HTERT RPE-1 (cell line): ENCODE results near the gene NUB1.
"Not testable (repeated sequence)": the region's sequence is repeated elsewhere in the genome, so short reads cannot be mapped to it uniquely, and the experiment has no call there.

Source experiments
- in situ Hi-C: fragments of 300-500 bp; cut with MboI; formaldehyde crosslinking; loops from 4 replicates; pipeline ENCODE4 v1.14.3; 2020; ENCODE audit warnings: low sequenced_read_pairs

Gene NUB1, protein sequence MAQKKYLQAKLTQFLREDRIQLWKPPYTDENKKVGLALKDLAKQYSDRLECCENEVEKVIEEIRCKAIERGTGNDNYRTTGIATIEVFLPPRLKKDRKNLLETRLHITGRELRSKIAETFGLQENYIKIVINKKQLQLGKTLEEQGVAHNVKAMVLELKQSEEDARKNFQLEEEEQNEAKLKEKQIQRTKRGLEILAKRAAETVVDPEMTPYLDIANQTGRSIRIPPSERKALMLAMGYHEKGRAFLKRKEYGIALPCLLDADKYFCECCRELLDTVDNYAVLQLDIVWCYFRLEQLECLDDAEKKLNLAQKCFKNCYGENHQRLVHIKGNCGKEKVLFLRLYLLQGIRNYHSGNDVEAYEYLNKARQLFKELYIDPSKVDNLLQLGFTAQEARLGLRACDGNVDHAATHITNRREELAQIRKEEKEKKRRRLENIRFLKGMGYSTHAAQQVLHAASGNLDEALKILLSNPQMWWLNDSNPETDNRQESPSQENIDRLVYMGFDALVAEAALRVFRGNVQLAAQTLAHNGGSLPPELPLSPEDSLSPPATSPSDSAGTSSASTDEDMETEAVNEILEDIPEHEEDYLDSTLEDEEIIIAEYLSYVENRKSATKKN

DNA sequence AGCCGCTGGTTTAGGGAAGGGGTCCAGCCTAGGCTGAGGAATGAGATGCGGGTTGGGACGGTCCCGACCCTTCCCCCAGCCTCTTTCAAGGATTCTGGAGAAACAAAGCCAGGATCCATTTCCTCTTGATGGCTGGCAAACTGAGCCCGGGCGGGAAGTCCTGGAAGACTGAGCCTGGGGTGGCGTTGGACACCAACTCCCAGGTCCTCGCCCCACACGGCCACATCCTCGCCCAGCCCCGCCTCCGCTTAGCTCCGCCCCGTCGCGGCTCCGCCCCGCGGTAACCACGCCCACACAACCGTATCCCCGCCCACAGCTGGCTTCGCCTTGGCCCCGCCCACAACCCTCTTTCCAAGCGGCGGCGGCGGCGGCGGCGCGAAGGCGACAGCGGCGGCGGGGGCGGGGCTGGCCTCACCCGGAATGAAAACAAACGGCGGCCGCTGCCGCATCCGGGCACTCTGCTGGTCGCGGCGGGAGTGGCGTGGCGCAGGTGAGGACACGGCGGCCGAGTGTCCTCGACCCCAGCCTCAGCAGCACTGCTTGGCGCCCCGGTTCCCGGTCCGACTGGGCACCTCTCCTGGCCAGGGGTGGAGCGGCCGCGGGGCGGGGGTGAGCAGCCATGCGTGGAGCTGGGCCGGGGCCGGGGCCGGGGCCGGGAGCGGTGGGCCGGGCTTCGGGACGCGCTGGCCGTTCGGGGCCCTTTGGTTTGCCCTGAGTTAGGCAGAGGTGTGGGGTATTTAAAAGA is at the start of gene NUB1:
Gene NUB1, plus strand, starts transcription at position 456 of the 745 bp plus-strand sequence. CDS start 3,538 bp downstream, outside the sequence.
- in situ Hi-C loops: no loop called here

DNA sequence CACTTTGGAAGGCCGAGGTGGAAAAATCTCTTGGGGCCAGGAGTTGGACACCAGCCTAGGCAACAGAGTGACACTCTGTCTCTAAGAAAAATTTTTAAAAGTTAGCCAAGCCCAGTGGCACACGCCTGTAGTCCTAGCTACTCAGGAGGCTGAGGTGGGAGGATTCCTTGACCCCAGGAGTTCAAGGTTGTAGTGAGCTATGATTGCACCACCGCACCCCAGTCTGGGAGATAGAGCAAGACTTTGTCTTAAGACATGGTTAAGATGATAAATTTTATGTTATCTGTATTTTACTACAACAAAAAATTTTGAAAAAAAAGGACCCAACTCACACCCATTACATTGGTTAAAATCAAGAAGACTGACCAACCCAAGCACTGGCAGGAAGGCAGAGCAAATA is 48.8 kb upstream of the NUB1 start:
- in situ Hi-C loops: no loop called here

DNA sequence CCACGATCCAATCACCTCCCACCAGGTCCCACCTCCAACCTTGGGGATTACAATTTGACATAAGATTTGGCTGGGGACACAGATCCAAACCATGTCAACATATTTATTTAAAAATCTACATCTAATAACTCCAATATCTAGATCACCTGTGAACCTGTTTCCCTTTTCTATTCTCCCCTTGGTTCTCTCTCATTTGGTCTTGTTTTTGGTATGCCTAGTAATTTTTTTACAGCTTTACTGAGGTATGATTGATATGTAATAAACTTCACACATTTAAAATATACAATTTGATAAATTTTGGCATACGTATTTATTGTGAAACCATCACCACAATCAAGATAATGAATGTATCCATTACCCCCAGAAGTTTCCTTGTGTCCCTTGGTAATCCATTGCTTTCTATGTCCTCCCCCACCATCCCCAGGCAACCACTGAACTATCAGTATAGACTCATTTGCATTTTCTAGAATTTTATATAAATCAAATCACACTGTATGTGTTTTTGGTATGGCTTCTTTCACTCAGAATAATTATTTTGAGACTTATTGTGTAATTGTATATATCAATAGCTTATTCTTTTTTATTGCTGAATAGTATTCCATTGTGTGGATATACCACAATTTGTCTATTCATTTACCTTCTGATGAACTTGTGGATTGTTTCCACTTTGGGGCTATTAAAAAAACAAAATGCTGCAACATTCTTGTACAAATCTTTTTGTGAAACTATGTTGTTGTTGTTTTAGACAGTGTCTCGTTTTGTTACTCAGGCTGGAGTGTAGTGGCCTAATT is 45.2 kb upstream of the NUB1 start:
- in situ Hi-C loops: no loop called here

DNA sequence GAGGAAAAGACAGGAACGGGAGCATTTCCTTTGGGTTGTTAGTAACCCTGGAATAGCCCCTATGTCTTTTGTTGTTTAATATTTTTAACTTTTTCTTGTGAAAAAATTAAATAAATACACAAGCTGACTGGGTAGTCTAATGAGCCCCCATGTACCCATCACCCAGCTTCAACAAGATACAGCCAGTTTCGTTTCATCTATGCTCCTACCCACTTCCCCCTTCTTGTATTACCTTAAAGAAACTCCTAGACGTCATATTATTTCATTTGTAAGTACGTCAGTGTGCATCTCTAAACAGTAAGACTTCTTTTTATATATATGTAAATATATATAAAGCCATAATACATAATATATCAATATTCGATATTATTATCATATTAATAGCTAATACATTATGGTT is 42.8 kb upstream of the NUB1 start:
- in situ Hi-C loops: no loop called here

DNA sequence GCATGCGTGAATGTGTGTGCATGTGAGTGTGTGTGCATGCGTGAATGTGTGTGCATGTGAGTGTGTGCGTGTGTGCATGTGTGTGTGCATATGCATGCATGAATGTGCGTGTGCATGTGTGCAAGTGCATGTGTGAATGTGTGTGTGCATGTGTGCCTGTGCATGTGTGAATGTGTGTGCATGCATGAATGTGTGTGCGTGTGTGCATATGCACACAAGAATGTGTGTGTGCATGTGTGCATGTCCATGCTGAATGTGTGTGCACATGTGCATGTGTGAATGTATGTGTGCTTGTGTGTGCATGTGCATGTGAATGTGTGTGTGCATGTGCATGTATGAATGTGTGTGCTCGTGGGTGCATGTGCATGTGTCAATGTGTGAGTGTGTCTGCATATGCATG is 42.1 kb upstream of the NUB1 start:
- in situ Hi-C loops: no loop called here

DNA sequence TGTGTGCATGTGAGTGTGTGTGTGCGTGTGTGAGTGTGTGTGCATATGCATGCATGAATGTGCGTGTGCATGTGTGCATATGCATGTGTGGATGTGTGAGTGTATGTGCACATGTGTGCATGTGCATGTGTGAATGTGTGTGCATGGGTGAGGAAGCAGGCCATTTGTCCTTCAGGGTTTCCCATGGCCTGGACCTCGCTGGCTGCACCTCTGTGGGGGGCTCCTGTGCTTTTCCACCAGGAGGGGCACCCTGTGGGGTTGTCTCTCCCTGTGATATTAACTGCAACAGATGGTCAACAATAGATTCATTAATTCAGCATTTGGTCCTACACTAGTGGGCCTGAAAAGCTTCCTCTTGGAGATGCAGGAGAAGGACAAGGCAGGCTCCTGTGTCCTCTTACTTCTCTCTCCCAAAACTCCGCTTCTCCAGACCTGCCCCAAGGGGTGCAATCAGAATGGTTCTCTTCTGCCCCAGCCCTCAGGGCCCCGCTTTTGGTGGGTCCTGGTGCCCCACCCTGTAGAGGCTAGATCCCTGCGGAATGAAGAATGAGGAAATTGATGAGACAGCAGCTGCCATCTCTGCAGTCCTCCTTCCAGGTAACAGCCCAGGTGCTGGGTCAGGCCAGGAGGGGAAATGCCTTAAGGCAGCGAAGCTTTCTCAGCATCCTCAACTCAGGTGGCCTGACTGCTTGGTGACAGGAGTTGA is 41.5 kb upstream of the NUB1 start:
- in situ Hi-C loops: no loop called here

DNA sequence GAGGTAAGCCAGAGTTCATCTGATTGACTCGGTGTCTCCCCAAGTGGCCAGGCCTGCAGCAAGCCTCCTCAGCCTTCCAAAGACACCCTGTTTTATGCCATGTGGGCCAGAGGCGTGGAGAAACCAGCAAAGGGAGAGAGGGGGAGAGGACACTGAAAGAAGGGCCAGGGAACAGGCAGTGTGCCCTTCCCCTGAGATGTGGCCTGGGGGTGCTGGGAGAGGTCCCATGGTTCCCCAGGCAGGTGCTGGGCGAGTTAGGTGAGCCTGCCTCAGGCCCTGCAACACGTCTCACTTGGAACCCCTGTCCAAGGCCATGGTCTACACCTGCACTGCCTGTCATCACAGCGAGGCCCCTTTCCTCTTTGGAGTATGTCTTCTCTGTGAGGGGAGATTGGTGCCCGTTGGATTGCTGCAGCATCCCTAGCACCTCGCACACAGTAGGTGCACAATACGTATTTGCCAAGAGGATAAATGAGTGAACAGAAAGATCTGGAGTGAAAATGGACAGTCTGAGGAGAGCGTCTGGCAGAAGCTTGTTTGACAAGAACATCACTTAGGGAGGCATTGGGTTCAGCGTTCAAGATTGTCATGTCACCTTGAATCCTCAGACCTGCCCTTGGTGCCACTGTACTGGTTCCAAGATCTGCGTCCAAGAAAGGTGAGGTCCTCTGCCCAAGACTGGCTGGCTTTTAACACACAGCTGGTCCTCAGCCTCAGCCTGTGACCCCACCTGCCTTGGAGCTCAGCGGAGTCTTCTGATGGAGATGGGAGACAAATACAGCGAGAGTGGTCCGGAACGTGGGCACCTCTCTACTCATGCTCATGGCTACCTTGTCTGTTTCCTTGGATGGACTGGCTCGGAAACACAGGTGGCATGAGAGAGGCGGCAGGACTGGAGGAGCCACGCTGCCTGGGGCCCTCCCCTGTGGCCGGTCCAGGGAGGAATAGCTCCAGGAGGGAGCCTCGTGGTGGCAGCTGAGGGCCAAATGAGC is 39.8 kb upstream of the NUB1 start:
- in situ Hi-C loops: no loop called here

DNA sequence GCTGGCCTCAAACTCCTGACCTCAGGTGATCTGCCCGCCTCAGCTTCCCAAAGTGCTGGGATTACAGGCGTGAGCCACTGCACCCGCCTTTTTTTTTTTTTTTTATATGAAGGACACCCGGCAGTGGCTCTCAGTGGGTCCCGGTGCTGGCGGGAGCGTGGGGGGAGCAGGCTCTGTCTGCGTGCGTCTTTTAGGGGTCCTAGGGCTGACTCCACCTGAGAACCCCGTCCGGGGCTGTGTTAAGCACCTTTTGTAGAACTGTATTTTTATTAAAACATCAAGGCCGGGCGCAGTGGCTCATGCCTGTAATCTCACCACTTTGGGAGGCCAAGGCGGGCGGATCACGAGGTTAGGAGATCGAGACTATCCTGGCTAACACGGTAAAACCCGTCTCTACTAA is 37.4 kb upstream of the NUB1 start:
- in situ Hi-C loops: not testable (repeated sequence)

DNA sequence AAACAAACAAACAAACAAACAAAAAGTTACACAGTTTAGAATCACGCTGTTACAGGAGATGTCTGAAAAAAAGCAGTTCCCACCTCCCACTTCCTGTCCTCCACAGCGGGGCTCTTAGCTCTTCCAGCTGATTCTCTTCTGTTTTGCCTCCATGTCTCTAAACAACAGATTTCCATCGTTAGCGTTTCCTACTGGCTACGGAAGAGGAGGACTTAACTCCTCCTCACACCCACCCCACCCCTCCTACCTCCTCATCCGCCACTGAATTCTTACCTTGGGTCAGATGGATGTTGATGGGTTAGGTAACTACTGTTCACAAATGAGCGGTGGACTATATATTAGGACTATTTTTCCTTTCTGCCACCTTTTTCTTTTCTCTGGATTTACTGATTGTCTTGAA is 36.8 kb upstream of the NUB1 start:
- in situ Hi-C loops: no loop called here

DNA sequence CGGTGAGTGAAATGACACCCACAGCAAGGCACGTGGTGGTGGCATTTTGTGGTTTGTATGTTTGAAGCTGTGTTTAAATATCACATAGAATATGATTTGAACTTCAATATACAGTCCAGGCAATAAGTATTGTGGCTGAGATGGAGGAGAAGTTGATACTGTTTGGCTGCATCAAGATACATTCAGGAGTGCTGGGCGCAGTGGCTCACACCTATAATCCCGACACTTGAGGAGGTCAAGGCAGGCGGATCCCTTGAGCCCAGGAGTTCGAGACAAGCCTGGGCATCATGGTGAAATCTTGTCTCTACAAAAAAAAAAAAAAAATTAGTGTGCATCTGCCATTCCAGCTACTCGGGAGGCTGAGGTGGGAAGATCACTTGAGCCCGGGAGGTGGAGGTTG is 35.2 kb upstream of the NUB1 start:
- in situ Hi-C loops: no loop called here

DNA sequence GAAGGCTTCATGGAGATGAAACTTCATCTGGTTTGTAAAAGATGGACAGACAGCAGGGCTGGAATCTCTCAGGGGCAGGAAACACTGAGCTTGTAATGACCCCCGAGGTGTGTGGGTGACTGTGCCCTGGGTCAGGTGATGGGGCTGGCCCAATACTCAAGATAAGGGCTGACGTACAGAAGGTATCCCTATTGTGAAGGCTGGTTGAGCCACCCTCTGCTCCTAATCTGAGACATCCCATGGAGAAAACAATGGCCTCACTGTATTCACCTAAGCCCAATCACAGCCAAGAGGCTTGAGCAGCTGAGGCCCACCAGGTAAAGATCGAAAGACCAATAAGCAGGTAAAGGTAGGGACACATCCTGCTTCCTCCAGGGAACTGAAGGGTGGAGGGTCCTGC is 34.8 kb upstream of the NUB1 start:
- in situ Hi-C loops: no loop called here

DNA sequence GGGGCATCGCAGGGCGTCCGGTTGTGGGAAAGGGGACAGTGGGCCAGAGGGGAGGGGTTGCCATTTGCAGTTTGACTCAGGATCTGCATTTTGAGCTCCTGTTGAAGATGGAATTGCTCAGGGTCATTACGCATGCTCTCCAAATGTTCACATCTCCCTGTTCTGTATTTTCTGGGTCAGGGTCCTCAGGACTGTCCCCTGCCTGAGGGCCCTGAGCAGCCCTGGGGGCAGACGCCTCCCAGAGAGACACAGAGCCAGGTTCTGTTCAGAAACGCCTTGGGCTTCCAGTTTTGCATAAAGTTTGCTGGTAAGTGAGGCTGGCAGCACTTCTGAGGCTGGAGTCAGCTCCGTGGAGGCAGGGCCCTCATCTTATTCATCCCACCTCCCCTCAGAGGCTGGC is 34.1 kb upstream of the NUB1 start:
- in situ Hi-C loops: no loop called here

DNA sequence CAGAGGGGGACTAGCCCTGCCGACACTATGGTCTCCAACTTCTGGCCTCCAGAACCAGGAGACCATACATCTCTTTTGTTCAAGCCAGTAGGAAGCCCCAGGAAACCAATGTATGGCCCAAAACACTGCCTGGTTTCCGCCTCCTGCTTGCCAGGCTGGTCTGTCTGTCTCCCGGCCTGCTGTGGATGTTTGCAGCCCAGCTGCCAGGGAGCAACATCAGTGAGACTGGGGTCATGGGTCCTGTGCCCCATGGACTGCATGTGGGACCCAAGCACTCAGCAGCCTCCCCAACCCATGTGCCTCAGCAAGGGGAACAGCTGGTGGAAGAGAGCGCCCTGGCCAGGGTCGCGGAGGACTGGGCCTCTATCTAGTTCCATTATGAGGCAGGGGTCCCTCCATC is 33.4 kb upstream of the NUB1 start:
- in situ Hi-C loops: no loop called here

DNA sequence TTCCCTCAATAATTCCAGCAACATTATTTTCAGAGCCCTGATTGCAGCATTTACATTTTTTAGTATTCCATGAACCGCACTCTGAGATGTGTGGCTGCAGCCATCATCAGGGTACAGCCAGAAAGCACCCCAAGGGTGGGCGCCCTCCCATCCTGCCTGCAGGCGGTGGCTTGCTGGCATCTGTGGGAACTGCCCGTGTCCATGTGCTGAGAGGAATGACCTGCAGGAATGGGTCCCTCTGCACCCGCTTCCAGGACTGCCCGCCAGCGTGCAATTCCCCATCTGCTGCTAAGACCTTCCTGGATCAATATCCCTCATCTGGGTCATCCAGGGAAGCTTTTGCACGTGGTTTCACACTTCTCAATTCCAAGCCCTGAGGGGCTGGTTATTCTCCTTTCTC is 32.8 kb upstream of the NUB1 start:
- in situ Hi-C loops: no loop called here

DNA sequence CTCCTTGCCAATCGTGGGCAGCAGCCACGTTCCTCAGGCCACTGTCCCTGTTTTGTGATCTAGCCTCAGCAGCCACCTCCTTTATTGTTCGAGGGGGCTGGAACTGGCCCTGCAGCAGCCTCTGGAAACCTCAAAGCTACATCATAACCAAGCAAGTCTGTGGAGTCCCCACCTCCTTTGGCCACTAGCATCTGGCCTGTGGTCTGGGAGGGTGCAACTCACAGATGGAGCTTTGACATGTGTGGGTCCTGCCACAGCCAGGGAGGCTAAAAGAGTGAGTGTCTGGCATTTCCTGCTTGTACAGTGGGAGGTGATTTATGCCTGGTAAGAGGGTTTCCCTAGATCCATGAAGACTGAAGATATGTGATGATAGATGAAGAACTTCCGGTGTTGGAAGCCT is 32.3 kb upstream of the NUB1 start:
- in situ Hi-C loops: no loop called here

DNA sequence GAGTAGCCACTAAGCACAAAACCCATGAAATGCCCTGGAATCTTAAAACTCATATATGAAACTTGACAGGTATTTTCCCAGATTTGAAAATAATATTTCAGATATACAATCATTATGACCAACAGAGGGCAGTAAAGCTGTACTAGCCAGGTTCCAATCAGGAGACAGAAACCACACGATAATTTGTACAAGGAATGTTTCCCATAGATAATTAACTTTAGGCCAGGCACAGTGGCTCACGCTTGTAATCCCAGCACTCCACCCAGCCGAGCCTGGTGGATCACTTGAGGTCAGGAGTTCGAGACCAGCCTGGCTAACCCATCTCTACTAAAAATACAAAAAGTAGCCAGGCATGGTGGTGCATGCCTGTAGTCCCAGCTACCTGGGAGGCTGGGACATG is 31.0 kb upstream of the NUB1 start:
- in situ Hi-C loops: no loop called here

DNA sequence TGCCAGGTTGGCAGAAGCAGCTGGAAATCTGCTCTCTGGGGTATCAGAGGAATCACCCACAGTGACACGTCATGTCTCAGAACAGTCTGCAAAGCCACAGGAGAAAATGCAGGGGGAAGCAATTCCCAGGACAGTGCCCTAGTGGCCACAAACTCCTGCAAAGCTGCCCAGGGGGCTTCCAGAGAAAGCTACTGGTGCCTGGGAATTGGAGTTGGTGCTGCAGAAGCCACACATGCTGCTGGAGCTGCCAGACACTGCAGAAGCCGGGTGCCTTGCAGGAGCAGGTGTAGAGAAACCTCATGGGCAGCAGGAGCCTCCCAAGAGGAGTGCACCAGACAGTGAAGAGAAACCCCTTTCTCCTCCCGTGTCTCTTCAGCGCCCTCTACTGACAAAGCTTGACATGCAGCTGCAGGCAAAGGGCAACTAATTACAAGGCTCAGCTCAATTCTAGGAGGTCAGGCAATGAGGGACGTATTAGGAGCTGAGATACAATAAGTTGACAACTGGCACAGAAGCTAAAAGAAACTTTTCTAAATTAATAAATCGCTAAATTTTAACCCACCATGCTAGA is 30.2 kb upstream of the NUB1 start:
- in situ Hi-C loops: no loop called here

DNA sequence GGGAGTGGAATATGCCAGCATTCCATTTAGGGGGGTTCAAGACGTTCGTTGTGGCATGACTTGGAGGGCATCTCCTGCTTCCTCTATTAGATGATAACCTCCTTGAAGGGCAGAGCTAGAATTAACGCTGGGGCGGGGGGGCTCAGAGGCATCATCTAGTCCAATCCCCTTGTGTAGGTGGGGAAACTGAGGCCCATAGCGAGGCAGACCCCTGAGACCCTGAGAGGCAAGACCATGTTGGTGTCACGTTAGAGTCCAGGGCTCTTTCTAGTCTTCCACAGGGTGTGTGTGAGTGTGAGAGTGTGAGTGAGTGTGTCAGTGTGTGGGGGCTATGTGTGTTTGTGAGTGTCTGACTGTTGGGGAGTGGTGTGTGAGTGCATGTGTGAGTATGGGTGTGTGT is 29.3 kb upstream of the NUB1 start:
- in situ Hi-C loops: no loop called here
